Activated T-cell treated with anti-CD3 and anti-CD28 coated beads, Interleukin-2, amount 50 U/mL, for 24 hours (primary cell): ENCODE data around the gene GPC5.
A peak's percentile ranks its signal among the peaks of the same experiment; 100 is the strongest.

ENCODE experiments used
- DNase-seq: peaks from one replicate; pipeline ENCODE4 v3.0.0-alpha.2; 2020
- H3K27ac Mint-ChIP-seq: 2 replicates; pipeline ENCODE4 v1.8.0; 2020; ENCODE audit warnings: mild to moderate bottlenecking, mixed read lengths
- H3K27me3 Mint-ChIP-seq: 2 replicates; pipeline ENCODE4 v1.8.0; 2020; ENCODE audit warnings: mixed read lengths
- H3K36me3 Mint-ChIP-seq: 2 replicates; pipeline ENCODE4 v1.8.0; 2020; ENCODE audit warnings: low read depth, mixed read lengths
- H3K4me1 Mint-ChIP-seq: 2 replicates; pipeline ENCODE4 v1.8.0; 2020; ENCODE audit warnings: low read depth, mixed read lengths
- H3K4me3 Mint-ChIP-seq: 2 replicates; pipeline ENCODE4 v1.8.0; 2020; ENCODE audit warnings: mild to moderate bottlenecking, moderate library complexity, mixed read lengths
- H3K9me3 Mint-ChIP-seq: 2 replicates; pipeline ENCODE4 v1.8.0; 2020; ENCODE audit warnings: mixed read lengths

The GPC5 gene

GRCh38 chr13:92761710-92762109, 1363.3 kb downstream of the GPC5 start:
- peaks cover 26% of the 10 kb centered on the region for H3K9me3 Mint-ChIP-seq
- no peak overlapping the region for H3K27ac Mint-ChIP-seq
- no peaks in the 10 kb centered on the region for H3K27me3 Mint-ChIP-seq
- H3K4me3 Mint-ChIP-seq, result no peak overlapping the region
- DNase-seq, result no peak
- no peaks in the 10 kb centered on the region for H3K36me3 Mint-ChIP-seq
- no peaks in the 10 kb centered on the region for H3K4me1 Mint-ChIP-seq

DNA sequence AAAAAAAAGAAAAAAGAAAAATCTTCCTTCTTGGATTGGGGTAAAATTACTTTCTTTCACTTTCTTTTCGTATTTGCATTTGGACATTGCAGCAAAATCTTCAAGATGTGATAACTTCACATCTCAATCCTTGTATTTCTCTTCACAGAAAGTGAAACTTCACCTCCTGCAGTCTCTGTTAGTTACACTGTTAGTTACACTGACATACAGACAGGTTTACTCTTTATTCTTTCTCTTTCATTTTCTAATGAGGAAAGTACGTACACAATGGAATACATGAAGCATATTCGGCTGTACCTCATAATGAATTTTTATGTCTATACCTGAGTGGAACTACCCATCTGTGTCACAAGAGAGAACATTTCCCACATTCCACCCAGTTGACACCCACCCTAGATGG, 1369.0 kb downstream of the GPC5 start:
- no peaks in the 10 kb centered on the region for H3K27me3 Mint-ChIP-seq
- H3K4me3 Mint-ChIP-seq, result no peak overlapping the region
- H3K4me1 Mint-ChIP-seq, result no peaks in the 10 kb centered on the region
- H3K27ac Mint-ChIP-seq, result no peak overlapping the region
- no peak for DNase-seq
- peaks cover 10% of the 10 kb centered on the region for H3K9me3 Mint-ChIP-seq
- H3K36me3 Mint-ChIP-seq, result no peaks in the 10 kb centered on the region

GRCh38 chr13:92768602-92769001, 1370.2 kb downstream of the GPC5 start:
- peaks cover 7% of the 10 kb centered on the region for H3K9me3 Mint-ChIP-seq

GRCh38 chr13:92769046-92769445, 1370.6 kb downstream of the GPC5 start:
- H3K4me3 Mint-ChIP-seq, result no peak overlapping the region
- no peak overlapping the region for H3K27ac Mint-ChIP-seq
- H3K27me3 Mint-ChIP-seq, result no peaks in the 10 kb centered on the region
- no peaks in the 10 kb centered on the region for H3K4me1 Mint-ChIP-seq
- peaks cover 5% of the 10 kb centered on the region for H3K9me3 Mint-ChIP-seq
- DNase-seq, result no peak
- no peaks in the 10 kb centered on the region for H3K36me3 Mint-ChIP-seq

More at GRCh38 chr13:92768602-92769001, 1370.2 kb downstream of the GPC5 start:
- Mint-ChIP-seq H3K36me3 (no peaks in the 10 kb centered on the region), H3K4me3 (no peak overlapping the region), H3K27me3 (no peaks in the 10 kb centered on the region), H3K4me1 (no peaks in the 10 kb centered on the region), H3K27ac (no peak overlapping the region)
- no peak for DNase-seq

DNA sequence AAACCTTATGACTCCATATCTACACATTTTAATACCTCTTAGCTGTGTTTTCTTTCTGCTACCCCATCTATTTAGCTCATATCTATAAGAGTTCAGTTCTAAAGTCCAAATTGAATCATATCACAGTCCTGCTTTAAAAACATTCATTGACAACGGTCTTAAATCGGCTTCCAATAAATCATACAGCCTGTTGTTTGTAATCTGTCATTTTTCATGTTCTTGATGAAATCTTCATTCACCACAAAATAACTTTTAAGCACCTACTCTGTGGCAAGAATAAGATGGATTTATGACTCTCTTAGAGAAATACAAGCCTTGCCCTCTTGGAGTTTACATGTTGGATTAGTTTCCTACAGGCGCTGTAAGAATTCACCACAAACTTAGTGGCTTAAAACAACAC, 1377.2 kb downstream of the GPC5 start:
- no peak for DNase-seq
- Mint-ChIP-seq H3K9me3 (peaks cover 5% of the 10 kb centered on the region), H3K4me1 (no peaks in the 10 kb centered on the region), H3K4me3 (no peak overlapping the region), H3K36me3 (no peaks in the 10 kb centered on the region), H3K27me3 (no peaks in the 10 kb centered on the region), H3K27ac (no peak overlapping the region)

GRCh38 chr13:92781965-92782690, 1383.7 kb downstream of the GPC5 start:
- no peaks in the 10 kb centered on the region for H3K4me1 Mint-ChIP-seq
- H3K9me3 Mint-ChIP-seq, result no peaks in the 10 kb centered on the region
- no peak overlapping the region for H3K27ac Mint-ChIP-seq
- H3K4me3 Mint-ChIP-seq, result no peak overlapping the region
- H3K27me3 Mint-ChIP-seq, result no peaks in the 10 kb centered on the region
- DNase-seq, result no peak
- H3K36me3 Mint-ChIP-seq, result no peaks in the 10 kb centered on the region

DNA sequence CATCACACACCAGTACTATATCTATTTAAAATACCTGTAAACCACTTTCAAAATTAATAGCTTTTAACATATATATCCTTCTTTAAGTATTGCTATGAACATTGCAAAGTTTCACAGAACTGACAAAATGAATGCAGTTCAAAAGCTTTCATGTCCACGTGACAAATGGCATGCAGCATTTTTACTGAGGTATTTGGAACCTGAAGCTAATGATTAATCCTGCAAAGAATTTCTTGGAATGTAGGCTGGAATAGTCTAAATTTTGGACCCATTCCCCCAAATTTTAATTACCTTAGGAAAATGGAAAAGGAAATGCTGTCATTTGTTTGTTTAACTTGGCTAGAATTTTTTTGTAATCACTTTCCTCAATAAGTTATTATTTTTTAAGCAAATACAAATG, 1404.4 kb downstream of the GPC5 start:
- H3K4me3 Mint-ChIP-seq, result no peak overlapping the region
- no peak for DNase-seq
- no peaks in the 10 kb centered on the region for H3K36me3 Mint-ChIP-seq
- no peaks in the 10 kb centered on the region for H3K27me3 Mint-ChIP-seq
- H3K27ac Mint-ChIP-seq, result no peak overlapping the region
- peaks cover 13% of the 10 kb centered on the region for H3K4me1 Mint-ChIP-seq
- H3K9me3 Mint-ChIP-seq, result no peaks in the 10 kb centered on the region

DNA sequence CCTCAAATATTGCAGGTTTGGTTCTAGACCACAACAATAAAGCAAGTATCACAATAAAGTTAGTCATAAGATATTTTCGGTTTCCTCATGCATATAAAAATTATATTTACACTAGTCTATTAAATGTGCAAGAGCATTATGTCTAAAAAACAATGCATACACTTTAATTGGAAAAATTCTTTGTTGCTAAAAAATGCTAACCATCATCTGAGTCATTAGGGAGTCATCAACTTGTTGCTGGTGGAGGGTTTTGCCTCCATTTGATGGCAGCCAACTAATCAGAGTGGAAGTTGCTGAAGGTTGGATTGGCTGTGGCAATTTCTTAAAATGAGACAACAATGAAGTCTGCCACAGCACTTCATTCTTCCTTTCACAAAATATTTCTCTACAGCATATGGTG, 1405.9 kb downstream of the GPC5 start:
- Mint-ChIP-seq H3K4me3 (no peak overlapping the region), H3K4me1 (peaks cover 13% of the 10 kb centered on the region), H3K27me3 (no peaks in the 10 kb centered on the region), H3K9me3 (no peaks in the 10 kb centered on the region), H3K36me3 (no peaks in the 10 kb centered on the region), H3K27ac (no peak overlapping the region)
- DNase-seq, result no peak

DNA sequence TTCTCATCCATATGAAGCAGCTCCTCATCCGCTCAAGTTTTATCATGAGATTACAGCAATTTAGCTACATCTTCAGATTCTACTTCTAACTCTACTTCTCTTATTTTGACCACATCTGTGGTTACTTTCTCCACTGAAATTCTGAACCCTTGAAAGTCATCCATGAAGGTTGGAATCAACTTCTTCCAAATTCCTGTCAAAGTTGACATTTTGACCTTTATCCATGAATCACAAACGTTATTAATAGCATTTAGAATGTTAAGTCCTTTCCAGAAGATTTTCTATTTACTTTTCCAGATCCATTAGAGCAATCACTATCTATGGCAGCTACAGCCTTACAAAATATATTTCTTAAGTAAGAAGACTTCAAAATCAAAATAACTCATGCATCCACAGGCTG, 1406.5 kb downstream of the GPC5 start:
- H3K27me3 Mint-ChIP-seq, result no peaks in the 10 kb centered on the region
- H3K9me3 Mint-ChIP-seq, result no peaks in the 10 kb centered on the region
- H3K4me1 Mint-ChIP-seq, result peaks cover 13% of the 10 kb centered on the region
- DNase-seq, result no peak
- H3K36me3 Mint-ChIP-seq, result no peaks in the 10 kb centered on the region
- H3K4me3 Mint-ChIP-seq, result no peak overlapping the region
- no peak overlapping the region for H3K27ac Mint-ChIP-seq

DNA sequence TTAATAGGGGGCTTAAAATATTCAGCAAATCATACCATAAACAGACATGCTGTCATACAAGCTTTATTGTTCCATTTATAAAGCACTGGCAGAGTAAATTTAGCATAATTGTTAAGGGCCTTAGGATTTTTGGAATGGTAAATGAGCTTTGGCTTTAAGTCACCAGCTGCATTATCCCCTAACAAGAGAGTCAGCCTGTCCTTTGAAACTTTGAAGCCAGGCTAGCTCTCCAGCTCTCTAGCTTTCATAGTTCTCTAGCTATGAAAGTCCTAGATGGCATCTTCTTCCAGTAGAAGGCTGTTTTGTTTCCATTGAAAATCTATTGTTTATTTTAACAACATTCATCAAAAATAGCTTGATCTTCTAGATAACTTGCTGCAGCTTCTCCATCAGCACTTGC, 1407.3 kb downstream of the GPC5 start:
- H3K4me1 Mint-ChIP-seq, result peaks cover 13% of the 10 kb centered on the region
- peak overlapping the region; percentile 63 for H3K4me3 Mint-ChIP-seq
- H3K27me3 Mint-ChIP-seq, result no peaks in the 10 kb centered on the region
- H3K27ac Mint-ChIP-seq, result peak overlapping the region; percentile 3
- no peaks in the 10 kb centered on the region for H3K9me3 Mint-ChIP-seq
- H3K36me3 Mint-ChIP-seq, result no peaks in the 10 kb centered on the region
- no peak for DNase-seq

- no peak for DNase-seq
- no peaks in the 10 kb centered on the region for H3K9me3 Mint-ChIP-seq
- H3K4me1 Mint-ChIP-seq, result peaks cover 13% of the 10 kb centered on the region
- H3K27me3 Mint-ChIP-seq, result no peaks in the 10 kb centered on the region
- no peaks in the 10 kb centered on the region for H3K36me3 Mint-ChIP-seq
- H3K27ac Mint-ChIP-seq, result peak overlapping the region; percentile 3
- peak overlapping the region; percentile 63 for H3K4me3 Mint-ChIP-seq
These were observed 1407.8 kb downstream of the GPC5 start for GRCh38 chr13:92806215-92806614.

DNA sequence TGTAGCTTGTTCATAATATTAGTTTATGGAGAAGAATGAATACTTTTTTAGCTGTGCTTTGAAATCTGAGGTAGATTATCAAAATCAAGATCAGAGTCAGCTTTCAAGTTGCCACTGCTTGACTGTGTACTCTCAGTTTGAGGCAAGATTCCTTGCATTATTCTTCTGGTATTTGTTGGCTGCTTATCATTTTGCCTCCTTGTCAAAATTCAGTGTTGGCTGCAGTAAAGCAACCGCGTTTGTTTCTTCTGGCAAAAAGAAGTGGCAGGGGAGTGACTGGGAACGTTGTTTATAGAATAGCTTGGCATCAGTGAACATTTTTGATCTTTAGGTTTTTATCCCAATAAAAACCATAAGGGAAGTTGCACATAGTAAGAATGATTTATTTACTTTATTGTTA, 1408.9 kb downstream of the GPC5 start:
- Mint-ChIP-seq H3K4me1 (peaks cover 13% of the 10 kb centered on the region), H3K36me3 (no peaks in the 10 kb centered on the region), H3K27ac (no peak overlapping the region), H3K27me3 (no peaks in the 10 kb centered on the region), H3K4me3 (no peak overlapping the region), H3K9me3 (no peaks in the 10 kb centered on the region)
- DNase-seq, result no peak

- Mint-ChIP-seq H3K9me3 (no peaks in the 10 kb centered on the region), H3K36me3 (no peaks in the 10 kb centered on the region), H3K27me3 (no peaks in the 10 kb centered on the region), H3K4me1 (peaks cover 13% of the 10 kb centered on the region), H3K4me3 (no peak overlapping the region), H3K27ac (no peak overlapping the region)
- no peak for DNase-seq
These were observed 1409.5 kb downstream of the GPC5 start for GRCh38 chr13:92807966-92808365.

GRCh38 chr13:92821324-92821723, 1422.9 kb downstream of the GPC5 start:
- H3K4me1 Mint-ChIP-seq, result no peaks in the 10 kb centered on the region
- H3K9me3 Mint-ChIP-seq, result no peaks in the 10 kb centered on the region
- no peaks in the 10 kb centered on the region for H3K36me3 Mint-ChIP-seq
- H3K27ac Mint-ChIP-seq, result no peak overlapping the region
- DNase-seq, result no peak
- H3K27me3 Mint-ChIP-seq, result no peaks in the 10 kb centered on the region
- H3K4me3 Mint-ChIP-seq, result no peak overlapping the region

- Mint-ChIP-seq H3K27me3 (no peaks in the 10 kb centered on the region), H3K27ac (no peak overlapping the region), H3K36me3 (no peaks in the 10 kb centered on the region), H3K4me1 (no peaks in the 10 kb centered on the region), H3K9me3 (no peaks in the 10 kb centered on the region), H3K4me3 (no peak overlapping the region)
- no peak for DNase-seq
These were observed 1424.6 kb downstream of the GPC5 start for GRCh38 chr13:92823059-92823458.
